Sigmoid colon (tissue), 4 donors: Measurements from ENCODE around the gene OR56A1.

Source experiments
- CTCF ChIP-seq, 4 experiments: fragments of 450-650 bp in 3 of 4; fragments of 200-600 bp in 1 of 4; IDR thresholded peaks; one replicate each; pipeline ENCODE4 v1.5.1; 2016 to 2019; ENCODE audit warnings: antibody characterized with exemption in 4 of 4, mild to moderate bottlenecking in 3 of 4, moderate library complexity in 2 of 4
- EP300 ChIP-seq, 4 donors: sonication (generic); formaldehyde crosslinking; IDR thresholded peaks; one replicate each; pipeline ENCODE4 v1.6.1; 2017; ENCODE audit warnings: antibody characterized with exemption in 4 of 4
- POLR2A ChIP-seq, 2 donors: fragments of 450-650 bp; IDR thresholded peaks; one replicate each; pipeline ENCODE4 v1.6.1; 2016; ENCODE audit warnings: antibody characterized with exemption in 2 of 2, mild to moderate bottlenecking in 2 of 2, moderate library complexity in 2 of 2
- POLR2AphosphoS5 ChIP-seq, 4 donors: sonication (generic); formaldehyde crosslinking; IDR thresholded peaks; one replicate each; pipeline ENCODE4 v1.6.1; 2017; ENCODE audit warnings: antibody characterized with exemption in 4 of 4

- no peak for TF ChIP-seq POLR2AphosphoS5 (IDR thresholded peaks at IDR 0.05)
- no peak for TF ChIP-seq EP300 (IDR thresholded peaks at IDR 0.05)
- TF ChIP-seq CTCF (IDR thresholded peaks at IDR 0.05): no peak
- no peak for TF ChIP-seq POLR2A (IDR thresholded peaks at IDR 0.05)
These were observed 41.4 kb downstream of the OR56A1 start for GRCh38 chr11:5989203-5989602.
